ENCODE data around the gene SMC1B. TPM values are rescaled to one million over a fixed set of nuclear protein-coding genes. Genes with fewer than 3 reads are reported as not detected.

The SMC1B gene
- total and polyA plus RNA-seq, 2 of the 8 experiments (the other 6 are each of a cell fraction or from before 2014, with no cell fraction given) = 0.02 TPM; not detected in 1

DNA sequence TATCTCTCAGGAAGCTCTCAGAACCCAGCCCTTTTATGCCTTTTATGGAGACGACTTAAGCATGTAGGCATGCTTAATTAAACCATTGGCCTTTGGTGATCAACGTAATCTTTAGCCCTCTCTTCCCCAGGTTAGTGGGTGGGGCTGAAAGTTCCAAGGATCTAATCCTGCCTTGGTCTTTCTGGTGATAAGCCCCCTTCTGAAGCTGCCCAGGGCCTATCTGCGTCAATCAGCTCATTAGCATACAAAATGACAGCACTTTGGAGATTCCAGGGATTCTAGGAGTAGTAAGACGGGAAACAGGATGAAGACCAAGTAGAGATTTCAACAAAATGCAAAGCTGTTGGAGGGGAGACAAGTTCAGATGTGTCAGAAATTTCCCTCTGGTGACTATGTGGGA is 100.5 kb downstream of the SMC1B start:
- Histone ChIP-seq H4K5ac (ENCODE audit: insufficient read length, low read depth, low read length) (no peak overlapping the region), H2AFZ (ENCODE audit: low read length) (no peak overlapping the region), H3K18ac (ENCODE audit: extremely low read depth, low read length) (no peak overlapping the region), H3K79me2 (ENCODE audit: control insufficient read depth in 1 of 2, insufficient read depth in 2 of 2, low read length in 2 of 2) (peaks cover 0 to 40% of the 10 kb centered on the region in 2 experiments; a peak in 2 of 4 replicates), H3K9me3 (ENCODE audit: insufficient read depth in 2 of 2, low read depth in 1 of 2, low read length in 1 of 2) (no peaks in the 10 kb centered on the region), H3K4ac (replicated peaks; ENCODE audit: insufficient read length, low read depth, low read length) (no peak overlapping the region), H4K8ac (ENCODE audit: extremely low read depth, insufficient read depth, low read length) (no peak overlapping the region), H3K56ac (replicated peaks; ENCODE audit: insufficient read length, low read depth, low read length) (no peak overlapping the region), H4K91ac (replicated peaks; ENCODE audit: insufficient read length, low read length) (no peak overlapping the region), H2BK15ac (ENCODE audit: low read length) (no peak overlapping the region), H3K27ac (ENCODE audit: low read depth, low read length) (no peak overlapping the region), H2AK5ac (ENCODE audit: low read depth, low read length) (no peak overlapping the region), H3K36me3 (ENCODE audit: control insufficient read depth in 2 of 4, insufficient read depth in 4 of 4, low read length in 3 of 4) (no peaks in the 10 kb centered on the region), H2BK20ac (ENCODE audit: low read length) (no peak overlapping the region), H2BK12ac (ENCODE audit: low read depth, low read length) (no peak overlapping the region), H3K4me3 (ENCODE audit: extremely low read depth in 1 of 4, insufficient read depth in 2 of 4, low read depth in 3 of 4, low read length in 4 of 4) (no peak overlapping the region), H4K20me1 (replicated peaks in 1 of 2; ENCODE audit: control insufficient read depth in 1 of 2, insufficient read depth in 2 of 2, low read length in 2 of 2) (peaks cover 0 to 14% of the 10 kb centered on the region in 2 experiments), H3K23me2 (ENCODE audit: low read depth, low read length) (peaks cover 3% of the 10 kb centered on the region; the same call in 1 of the 2 replicates), H2BK120ac (replicated peaks; ENCODE audit: low read depth, low read length) (no peak overlapping the region), H3K79me1 (ENCODE audit: low read depth, low read length) (peaks cover 12% of the 10 kb centered on the region), H3K9ac (replicated peaks in 1 of 4; ENCODE audit: extremely low read depth in 1 of 4, low read depth in 3 of 4, low read length in 3 of 4) (no peak overlapping the region), H3K14ac (ENCODE audit: insufficient read length) (no peak overlapping the region), H3K23ac (ENCODE audit: insufficient read length) (no peak overlapping the region), H3K4me1 (replicated peaks in 1 of 4; ENCODE audit: control insufficient read depth in 3 of 4, insufficient read depth in 4 of 4, low read length in 3 of 4) (peaks cover 0 to 10% (median 7%) of the 10 kb centered on the region in 4 experiments; a peak in 5 of 7 replicates), H3K27me3 (replicated peaks in 1 of 4; ENCODE audit: control insufficient read depth in 3 of 4, extremely low read depth in 1 of 4, insufficient read depth in 3 of 4, low read length in 3 of 4) (peaks cover 0 to 4% (median 0%) of the 10 kb centered on the region in 4 experiments; a peak in 2 of 7 replicates), H3K4me2 (ENCODE audit: insufficient read depth in 1 of 2, low read depth in 2 of 2, low read length in 2 of 2) (no peak overlapping the region), H2BK5ac (ENCODE audit: low read depth, low read length) (no peak overlapping the region)
- ChIA-PET POLR2A (ENCODE audit: partially characterized antibody) (interaction anchor here (1.2 kb wide), 1 partner anchor 10 kb away, joined by 3 read pairs; no protein-coding TSS in a partner anchor), CTCF (ENCODE audit: partially characterized antibody) (interaction anchor here (0.8 to 2.6 kb wide), 2 partner anchors 22 to 107 kb away, joined by 3 to 9 read pairs; no protein-coding TSS in a partner anchor)
- 70% methylated on average over 4 of the region's 4 CpGs; no CpG with 5 or more reads in 1 of the 2 experiments for WGBS, 2 experiments (ENCODE audit: extremely low coverage in 1 of 2, insufficient coverage in 1 of 2, insufficient read length in 1 of 2, insufficient replicate concordance in 2 of 2, low coverage in 1 of 2, low lambda C conversion rate in 2 of 2, missing lambda C conversion rate in 1 of 2)
- no peak for DNase-seq (ENCODE audit: low read depth in 1 of 2, low spot score in 2 of 2)
- FAIRE-seq = no peak
- no peak for TF ChIP-seq FOSL1 (IDR thresholded peaks at IDR 0.05; ENCODE audit: insufficient read depth, low read depth, low read length)
- TF ChIP-seq GTF2F1 (IDR thresholded peaks at IDR 0.05; ENCODE audit: borderline replicate concordance, low read depth, low read length) = no peak
- TF ChIP-seq EP300 (IDR thresholded peaks at IDR 0.05; ENCODE audit: borderline replicate concordance in 1 of 2, low read depth in 2 of 2, low read length in 2 of 2) = no peak
- TF ChIP-seq SP2 (IDR thresholded peaks at IDR 0.05; ENCODE audit: low read length) = no peak
- no peak for TF ChIP-seq EGR1 (IDR thresholded peaks at IDR 0.05; ENCODE audit: borderline replicate concordance, low read depth, low read length)
- TF ChIP-seq CTCF (IDR thresholded peaks at IDR 0.05; ENCODE audit: control extremely low read depth in 1 of 3, insufficient read depth in 1 of 3, low read depth in 1 of 3, low read length in 3 of 3) = no peak
- TF ChIP-seq JUND (IDR thresholded peaks at IDR 0.05; ENCODE audit: low read length) = no peak
- TF ChIP-seq POU5F1 (IDR thresholded peaks at IDR 0.05; ENCODE audit: low read depth, low read length) = no peak
- TF ChIP-seq CBX8 (IDR thresholded peaks at IDR 0.05; ENCODE audit: borderline replicate concordance, low read depth, low read length) = no peak
- TF ChIP-seq MAFK (IDR thresholded peaks at IDR 0.05; ENCODE audit: low read depth, low read length) = no peak
- TF ChIP-seq TEAD4 (IDR thresholded peaks at IDR 0.05; ENCODE audit: low read depth, low read length) = no peak
- TF ChIP-seq SIX5 (IDR thresholded peaks at IDR 0.05; ENCODE audit: low read depth, low read length) = no peak
